ENCODE results near the gene ERBB4. TPM values are rescaled to one million over a fixed set of nuclear protein-coding genes. Genes with fewer than 3 reads are reported as not detected.

The ERBB4 gene
- total RNA-seq, 2 experiments from 2014 or later = not detected

- ChIA-PET POLR2A (no interaction called here), CTCF (no interaction called here)
- Mint-ChIP-seq H3K9me3 (ENCODE audit: insufficient read depth) (no peaks in the 10 kb centered on the region), H3K4me1 (ENCODE audit: low read depth) (no peaks in the 10 kb centered on the region), H3K36me3 (ENCODE audit: low read depth) (no peaks in the 10 kb centered on the region), H3K4me3 (no peak overlapping the region), H3K27me3 (ENCODE audit: low read depth) (no peaks in the 10 kb centered on the region), H3K27ac (no peak overlapping the region)
- ATAC-seq (no peak), DNase-seq (no peak)
Measured at GRCh38 chr2:211453311-211453887, 1085.2 kb downstream of the ERBB4 start.

DNA sequence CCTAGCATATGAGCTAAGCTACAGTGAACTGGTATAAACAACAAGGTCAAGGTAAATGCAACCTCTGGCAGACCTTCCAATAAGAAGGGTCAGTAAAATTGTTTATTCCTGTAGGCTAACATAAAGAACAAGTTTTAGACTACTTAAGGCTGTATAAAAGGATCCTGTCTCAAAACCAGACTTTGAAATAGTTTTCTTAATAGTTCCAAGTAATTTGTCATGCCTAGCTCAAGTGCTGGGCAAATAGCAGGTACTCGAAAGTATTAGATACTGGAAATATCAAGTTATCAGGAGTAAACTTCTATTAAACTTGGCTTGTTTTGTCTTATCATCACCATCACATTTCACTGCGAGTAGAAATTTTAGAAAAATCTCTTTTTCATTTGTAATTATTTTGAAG is 1087.0 kb downstream of the ERBB4 start:
- no peak overlapping the region for H3K27ac Mint-ChIP-seq
- H3K4me1 Mint-ChIP-seq (ENCODE audit: low read depth) = no peaks in the 10 kb centered on the region
- H3K9me3 Mint-ChIP-seq (ENCODE audit: insufficient read depth) = no peaks in the 10 kb centered on the region
- DNase-seq = no peak
- no peak overlapping the region for H3K4me3 Mint-ChIP-seq
- H3K27me3 Mint-ChIP-seq (ENCODE audit: low read depth) = no peaks in the 10 kb centered on the region
- POLR2A ChIA-PET = no interaction called here
- no peak for ATAC-seq
- CTCF ChIA-PET = no interaction called here
- no peaks in the 10 kb centered on the region for H3K36me3 Mint-ChIP-seq (ENCODE audit: low read depth)

DNA sequence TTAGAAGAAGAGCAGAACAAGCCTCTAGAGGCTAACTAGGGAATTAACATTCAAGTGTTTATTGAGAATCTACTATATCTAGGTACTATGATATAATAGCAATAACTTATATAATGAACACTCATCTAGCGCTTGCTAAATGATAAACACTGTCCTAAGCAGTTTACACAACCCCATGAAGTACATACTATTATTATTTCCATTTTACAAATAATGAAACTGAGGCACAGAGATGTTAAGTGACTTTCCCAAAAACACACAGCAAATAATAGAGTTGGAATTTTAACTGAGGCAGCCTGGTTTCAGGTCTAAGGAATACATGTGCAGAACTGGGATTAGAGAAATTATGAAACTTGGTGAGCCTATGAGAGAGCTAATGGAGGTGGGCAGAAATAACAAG is 1088.8 kb downstream of the ERBB4 start:
- Mint-ChIP-seq H3K4me3 (no peak overlapping the region), H3K27ac (no peak overlapping the region), H3K4me1 (ENCODE audit: low read depth) (no peaks in the 10 kb centered on the region), H3K36me3 (ENCODE audit: low read depth) (no peaks in the 10 kb centered on the region), H3K27me3 (ENCODE audit: low read depth) (no peaks in the 10 kb centered on the region), H3K9me3 (ENCODE audit: insufficient read depth) (no peaks in the 10 kb centered on the region)
- ATAC-seq = no peak
- ChIA-PET CTCF (no interaction called here), POLR2A (no interaction called here)
- DNase-seq = no peak

DNA sequence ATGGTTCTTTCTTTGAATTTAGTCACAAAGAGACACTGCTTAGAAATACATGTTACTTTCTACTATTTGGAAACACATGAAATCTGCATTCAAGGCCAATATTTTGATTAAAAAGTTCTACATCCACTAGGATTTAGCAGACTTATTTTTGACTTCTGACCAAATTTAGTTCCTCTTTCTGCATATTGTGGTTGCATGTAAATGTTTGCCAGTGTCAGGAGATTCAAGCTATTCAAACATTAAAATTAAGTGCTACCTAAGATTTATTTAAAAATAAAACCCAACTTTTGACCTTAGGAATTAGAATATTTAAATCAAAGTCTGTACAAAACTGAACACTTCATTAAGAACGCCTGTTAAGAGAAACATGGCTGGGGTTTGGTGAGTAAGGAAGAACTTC is 1091.1 kb downstream of the ERBB4 start:
- CTCF ChIA-PET = no interaction called here
- Mint-ChIP-seq H3K9me3 (ENCODE audit: insufficient read depth) (no peaks in the 10 kb centered on the region), H3K27ac (no peak overlapping the region), H3K4me1 (ENCODE audit: low read depth) (no peaks in the 10 kb centered on the region), H3K27me3 (ENCODE audit: low read depth) (no peaks in the 10 kb centered on the region), H3K36me3 (ENCODE audit: low read depth) (no peaks in the 10 kb centered on the region), H3K4me3 (no peak overlapping the region)
- POLR2A ChIA-PET = no interaction called here
- ATAC-seq (no peak), DNase-seq (no peak)

DNA sequence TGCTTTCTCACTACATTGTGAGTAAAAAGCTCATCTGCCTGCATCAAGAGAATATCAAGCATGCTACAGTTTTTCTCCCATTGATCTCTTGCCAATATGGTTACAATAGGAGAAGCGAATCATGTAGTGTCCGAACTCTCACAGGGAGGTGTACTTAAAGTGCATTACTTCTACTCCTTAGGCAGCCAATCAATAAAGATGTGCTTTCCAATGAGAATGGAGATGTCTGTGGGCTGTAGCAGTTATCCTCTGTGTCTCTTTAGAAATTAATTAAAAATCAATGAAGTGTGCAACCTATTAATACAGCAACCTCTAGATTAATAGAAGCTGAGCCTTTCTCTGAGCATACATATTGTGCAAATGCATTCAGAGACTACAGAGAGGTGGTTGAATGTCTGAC is 1098.5 kb downstream of the ERBB4 start:
- ATAC-seq = no peak
- POLR2A ChIA-PET = no interaction called here
- no peaks in the 10 kb centered on the region for H3K27me3 Mint-ChIP-seq (ENCODE audit: low read depth)
- CTCF ChIA-PET = interaction anchor here (1.2 kb wide), 1 partner anchor 16 kb away, joined by 3 read pairs; no protein-coding TSS in a partner anchor
- no peak overlapping the region for H3K27ac Mint-ChIP-seq
- H3K9me3 Mint-ChIP-seq (ENCODE audit: insufficient read depth) = no peaks in the 10 kb centered on the region
- DNase-seq = no peak
- H3K36me3 Mint-ChIP-seq (ENCODE audit: low read depth) = no peaks in the 10 kb centered on the region
- no peaks in the 10 kb centered on the region for H3K4me1 Mint-ChIP-seq (ENCODE audit: low read depth)
- no peak overlapping the region for H3K4me3 Mint-ChIP-seq

DNA sequence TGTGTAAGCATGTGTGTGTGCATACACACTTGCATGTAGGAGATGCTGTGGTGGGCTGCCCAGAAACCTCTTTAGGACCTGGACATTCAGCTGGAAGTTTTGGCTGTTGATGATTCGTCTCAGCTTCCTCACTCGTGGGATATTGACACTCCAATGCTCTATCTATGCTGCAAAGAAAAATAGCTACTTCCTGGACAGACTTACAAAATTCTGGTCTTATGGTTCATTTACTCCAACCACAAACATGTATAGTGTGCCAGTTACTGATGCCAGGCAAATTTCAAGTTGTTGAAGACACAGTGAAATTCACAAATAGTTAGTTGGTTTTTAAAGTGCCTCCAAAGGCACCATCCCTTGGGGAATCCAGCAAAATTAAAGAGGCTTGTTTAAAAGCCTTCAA is 1099.6 kb downstream of the ERBB4 start:
- no peak for DNase-seq
- ChIA-PET POLR2A (no interaction called here), CTCF (no interaction called here)
- no peak overlapping the region for H3K4me3 Mint-ChIP-seq
- H3K27me3 Mint-ChIP-seq (ENCODE audit: low read depth) = no peaks in the 10 kb centered on the region
- ATAC-seq = no peak
- no peaks in the 10 kb centered on the region for H3K9me3 Mint-ChIP-seq (ENCODE audit: insufficient read depth)
- no peak overlapping the region for H3K27ac Mint-ChIP-seq
- H3K4me1 Mint-ChIP-seq (ENCODE audit: low read depth) = no peaks in the 10 kb centered on the region
- no peaks in the 10 kb centered on the region for H3K36me3 Mint-ChIP-seq (ENCODE audit: low read depth)

DNA sequence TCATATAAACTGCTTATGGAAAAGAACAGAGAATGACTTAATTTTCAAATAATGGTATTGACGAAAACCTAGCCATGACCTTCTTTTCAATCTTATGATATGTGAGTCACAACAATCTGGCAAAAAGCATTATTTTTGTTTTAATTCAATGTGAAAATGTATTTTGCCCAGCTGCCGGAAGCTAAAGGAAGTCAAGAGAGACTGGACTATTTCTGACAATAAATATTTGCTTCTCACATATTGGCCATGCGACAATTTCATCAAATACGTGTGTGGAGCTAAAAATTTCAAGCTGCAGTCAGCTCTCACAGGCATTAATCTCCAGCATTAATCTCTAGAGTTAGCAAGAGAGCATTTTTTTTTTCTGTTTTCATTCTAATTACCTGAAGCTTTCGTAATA is 1101.2 kb downstream of the ERBB4 start:
- no peak overlapping the region for H3K27ac Mint-ChIP-seq
- no peaks in the 10 kb centered on the region for H3K27me3 Mint-ChIP-seq (ENCODE audit: low read depth)
- no peaks in the 10 kb centered on the region for H3K36me3 Mint-ChIP-seq (ENCODE audit: low read depth)
- ATAC-seq = no peak
- H3K9me3 Mint-ChIP-seq (ENCODE audit: insufficient read depth) = no peaks in the 10 kb centered on the region
- ChIA-PET CTCF (no interaction called here), POLR2A (no interaction called here)
- no peak overlapping the region for H3K4me3 Mint-ChIP-seq
- H3K4me1 Mint-ChIP-seq (ENCODE audit: low read depth) = no peaks in the 10 kb centered on the region
- no peak for DNase-seq

DNA sequence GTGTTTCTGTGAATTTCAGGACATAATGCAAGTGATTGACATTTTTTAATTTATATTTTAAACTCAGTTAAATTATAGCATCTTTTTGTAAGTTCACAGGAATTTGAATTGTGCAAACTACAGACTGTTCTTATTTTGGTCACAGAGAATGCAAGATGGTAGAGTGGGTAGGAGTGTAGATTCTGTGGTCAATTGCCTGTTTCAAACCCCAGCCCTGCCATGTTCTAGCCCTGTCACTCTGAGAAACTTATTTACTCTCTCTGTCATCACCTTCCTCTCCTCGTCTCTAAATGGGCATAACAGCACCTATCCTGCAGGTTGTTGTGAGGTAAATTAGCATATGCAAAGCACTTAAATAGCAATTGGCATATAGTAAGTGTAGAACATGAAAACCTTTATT is 1102.4 kb downstream of the ERBB4 start:
- no peaks in the 10 kb centered on the region for H3K27me3 Mint-ChIP-seq (ENCODE audit: low read depth)
- ATAC-seq (no peak), DNase-seq (no peak)
- H3K27ac Mint-ChIP-seq = no peak overlapping the region
- no peak overlapping the region for H3K4me3 Mint-ChIP-seq
- no peaks in the 10 kb centered on the region for H3K9me3 Mint-ChIP-seq (ENCODE audit: insufficient read depth)
- ChIA-PET CTCF (no interaction called here), POLR2A (no interaction called here)
- H3K4me1 Mint-ChIP-seq (ENCODE audit: low read depth) = no peaks in the 10 kb centered on the region
- H3K36me3 Mint-ChIP-seq (ENCODE audit: low read depth) = no peaks in the 10 kb centered on the region

DNA sequence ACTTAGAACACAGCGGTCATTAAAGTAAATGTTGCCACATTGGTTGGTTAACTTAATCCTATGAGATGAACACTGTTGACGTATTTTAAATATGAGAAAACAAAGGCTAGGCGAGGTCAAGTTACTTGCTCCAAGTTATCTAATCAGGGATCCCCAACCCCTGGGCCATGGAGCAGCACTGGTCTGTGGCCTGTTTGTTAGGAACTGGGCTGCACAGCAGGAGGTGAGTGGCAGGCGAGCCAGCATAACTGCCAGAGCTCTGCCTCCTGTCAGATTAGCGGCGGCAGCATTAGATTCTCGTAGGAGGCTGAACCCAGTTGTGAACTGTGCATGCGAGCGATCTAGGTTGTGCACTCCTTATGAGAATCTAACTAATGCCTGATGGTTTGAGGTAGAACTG is 1103.3 kb downstream of the ERBB4 start:
- ATAC-seq = no peak
- no peaks in the 10 kb centered on the region for H3K9me3 Mint-ChIP-seq (ENCODE audit: insufficient read depth)
- DNase-seq = no peak
- no peak overlapping the region for H3K27ac Mint-ChIP-seq
- no peaks in the 10 kb centered on the region for H3K36me3 Mint-ChIP-seq (ENCODE audit: low read depth)
- H3K4me3 Mint-ChIP-seq = no peak overlapping the region
- no peaks in the 10 kb centered on the region for H3K4me1 Mint-ChIP-seq (ENCODE audit: low read depth)
- no peaks in the 10 kb centered on the region for H3K27me3 Mint-ChIP-seq (ENCODE audit: low read depth)
- POLR2A ChIA-PET = no interaction called here
- CTCF ChIA-PET = no interaction called here

DNA sequence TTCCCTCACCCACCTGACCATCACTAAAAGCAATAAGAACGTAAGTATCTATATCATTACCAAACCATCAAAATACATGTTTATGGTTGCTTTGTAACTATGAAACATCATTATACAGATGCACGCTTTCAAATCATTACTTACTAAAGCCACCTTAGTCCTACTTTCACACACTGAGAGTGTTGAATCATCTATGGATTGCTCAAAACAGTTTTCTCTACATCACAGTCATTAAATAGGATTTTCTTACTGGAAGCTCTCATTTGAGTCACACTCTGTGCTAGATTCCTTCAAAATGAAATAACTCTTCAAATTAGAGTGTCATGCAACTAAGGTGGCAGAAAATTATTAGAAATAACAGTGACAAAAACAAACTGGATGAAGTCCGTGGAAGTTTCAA is 1103.8 kb downstream of the ERBB4 start:
- H3K9me3 Mint-ChIP-seq (ENCODE audit: insufficient read depth) = no peaks in the 10 kb centered on the region
- CTCF ChIA-PET = no interaction called here
- no peak for ATAC-seq

GRCh38 chr2:211429256-211429920 is 1109.2 kb downstream of the ERBB4 start:
- Mint-ChIP-seq H3K27ac (no peak overlapping the region), H3K4me3 (no peak overlapping the region), H3K36me3 (ENCODE audit: low read depth) (no peaks in the 10 kb centered on the region), H3K4me1 (ENCODE audit: low read depth) (no peaks in the 10 kb centered on the region), H3K9me3 (ENCODE audit: insufficient read depth) (no peaks in the 10 kb centered on the region), H3K27me3 (ENCODE audit: low read depth) (no peaks in the 10 kb centered on the region)
- ATAC-seq (no peak), DNase-seq (no peak)
- CTCF ChIA-PET = interaction anchor here (1.7 kb wide), 1 partner anchor 26 kb away, joined by 5 read pairs; no protein-coding TSS in a partner anchor
- POLR2A ChIA-PET = no interaction called here

More for the DNA sequence above, 1103.8 kb downstream of the ERBB4 start:
- Mint-ChIP-seq H3K27me3 (ENCODE audit: low read depth) (no peaks in the 10 kb centered on the region), H3K4me3 (no peak overlapping the region), H3K4me1 (ENCODE audit: low read depth) (no peaks in the 10 kb centered on the region), H3K27ac (no peak overlapping the region), H3K36me3 (ENCODE audit: low read depth) (no peaks in the 10 kb centered on the region)
- POLR2A ChIA-PET = no interaction called here
- DNase-seq = no peak

GRCh38 chr2:211426240-211426639 is 1112.4 kb downstream of the ERBB4 start:
- DNase-seq (no peak), ATAC-seq (no peak)
- Mint-ChIP-seq H3K27ac (no peak overlapping the region), H3K27me3 (ENCODE audit: low read depth) (no peaks in the 10 kb centered on the region), H3K4me3 (no peak overlapping the region), H3K4me1 (ENCODE audit: low read depth) (no peaks in the 10 kb centered on the region), H3K36me3 (ENCODE audit: low read depth) (no peaks in the 10 kb centered on the region), H3K9me3 (ENCODE audit: insufficient read depth) (no peaks in the 10 kb centered on the region)
- POLR2A ChIA-PET = no interaction called here
- CTCF ChIA-PET = no interaction called here

GRCh38 chr2:211423018-211423417 is 1115.6 kb downstream of the ERBB4 start:
- H3K4me1 Mint-ChIP-seq (ENCODE audit: low read depth) = no peaks in the 10 kb centered on the region
- H3K4me3 Mint-ChIP-seq = no peak overlapping the region
- no peaks in the 10 kb centered on the region for H3K36me3 Mint-ChIP-seq (ENCODE audit: low read depth)
- ChIA-PET CTCF (no interaction called here), POLR2A (no interaction called here)
- DNase-seq = no peak
- no peak overlapping the region for H3K27ac Mint-ChIP-seq
- no peak for ATAC-seq
- no peaks in the 10 kb centered on the region for H3K27me3 Mint-ChIP-seq (ENCODE audit: low read depth)
- H3K9me3 Mint-ChIP-seq (ENCODE audit: insufficient read depth) = no peaks in the 10 kb centered on the region

Data from activated CD8-positive, alpha-beta T cell treated with anti-CD3 and anti-CD28 coated beads, Interleukin-2, amount 10 ng/mL, durations not matched to agents 7 days and 5 days (primary cell).